GM12878 (cell line): Measurements from ENCODE around the gene TFF1. TPM values are rescaled to one million over a fixed set of nuclear protein-coding genes. Genes with fewer than 3 reads are reported as not detected.

Experiments used
- ATAC-seq: fragments of 200-7000 bp; cut with Tn5 transposase; 3 replicates; pipeline ENCODE4 v1.9.1; 2020; ENCODE audit warnings: mild to moderate bottlenecking, moderate library complexity
- BruUV-seq: library from RNA; stranded (reverse); fragments of 400-500 nt; replicated peaks from 2 replicates; lab custom pipeline; 2021; lab: Mats Ljungman, UMichigan
- CTCF ChIA-PET: fragments of 300-600 bp; sonication (Branson Sonifier 250); formaldehyde crosslinking; extraction: SDS; loops from one replicate; lab custom pipeline; 2021; ENCODE audit warnings: inconsistent platforms; lab: Yijun Ruan, JAX
- POLR2A ChIA-PET: fragments of 350-600 bp; formaldehyde crosslinking; extraction: SDS; loops from one replicate; lab custom pipeline; 2021; ENCODE audit warnings: inconsistent platforms; lab: Charles Lee
- RAD21 ChIA-PET: fragments of 300-600 bp; sonication (Branson Sonifier 250); formaldehyde crosslinking; loops from one replicate; lab custom pipeline; 2023; ENCODE audit warnings: antibody characterized with exemption; ENCODE audit not compliant: unreplicated experiment; lab: Charles Lee
- SMC1A ChIA-PET: fragments of 300-600 bp; sonication (Branson Sonifier 250); formaldehyde crosslinking; loops from one replicate; lab custom pipeline; 2023; ENCODE audit not compliant: unreplicated experiment, uncharacterized antibody; lab: Charles Lee
- DNase-seq: peaks from one replicate; pipeline ENCODE4 v3.0.0-alpha.2; 2011; ENCODE audit warnings: low read depth, low spot score
- FAIRE-seq: peaks from 3 replicates; lab custom pipeline; 2011; peaks lifted over from hg19 to GRCh38; lab: Jason Lieb, UNC
- H2AFZ ChIP-seq: 2 replicates; pipeline ENCODE4 v1.6.0; 2011; ENCODE audit warnings: low read depth, low read length, control low read depth; ENCODE audit not compliant: control insufficient read depth
- H3K27ac ChIP-seq: 2 replicates; pipeline ENCODE4 v1.5.1; 2011; ENCODE audit warnings: control low read depth; ENCODE audit not compliant: control insufficient read depth, insufficient read depth
- H3K27me3 ChIP-seq, 2 experiments: replicated peaks in 1 of 2; 2 replicates each; pipeline versions ENCODE4 v1.6.0 to v1.6.1; 2011; ENCODE audit warnings: low read length in 1 of 2; ENCODE audit not compliant: control insufficient read depth in 2 of 2, insufficient read depth in 2 of 2
- H3K36me3 ChIP-seq, 2 experiments: 2 replicates each; pipeline ENCODE4 v1.5.1; 2011; ENCODE audit warnings: low read length in 1 of 2; ENCODE audit not compliant: control insufficient read depth in 2 of 2, insufficient read depth in 2 of 2
- H3K4me1 ChIP-seq: 2 replicates; pipeline ENCODE4 v1.6.1; 2011; ENCODE audit warnings: mild to moderate bottlenecking, low read length, moderate library complexity, mixed read lengths; ENCODE audit not compliant: control insufficient read depth, insufficient read depth
- H3K4me2 ChIP-seq: 2 replicates; pipeline ENCODE4 v1.6.0; 2011; ENCODE audit warnings: control low read depth; ENCODE audit not compliant: control insufficient read depth, insufficient read depth
- H3K4me3 ChIP-seq: fragments of 200-600 bp; sonication (generic); 2 replicates; pipeline ENCODE4 v1.5.1; 2016
- H3K79me2 ChIP-seq: 2 replicates; pipeline ENCODE4 v1.6.0; 2011; ENCODE audit warnings: low read length; ENCODE audit not compliant: control insufficient read depth, insufficient read depth
- H3K9ac ChIP-seq: 2 replicates; pipeline ENCODE4 v1.8.0; 2011; ENCODE audit warnings: low read length, control low read depth, mixed read lengths; ENCODE audit not compliant: control insufficient read depth, insufficient read depth
- H3K9me3 ChIP-seq: replicated peaks from 3 replicates; pipeline ENCODE4 v1.5.1; 2011; ENCODE audit warnings: mild to moderate bottlenecking, low read length; ENCODE audit not compliant: control insufficient read depth, insufficient read depth
- H4K20me1 ChIP-seq: 2 replicates; pipeline ENCODE4 v1.6.0; 2011; ENCODE audit not compliant: control insufficient read depth, insufficient read depth
- ATF7 ChIP-seq: fragments of 450-650 bp; IDR thresholded peaks from 2 replicates; pipeline ENCODE4 v1.6.1; 2016; ENCODE audit warnings: low read depth, mild to moderate bottlenecking
- BHLHE40 ChIP-seq, 2 experiments: fragments of 450-650 bp in 1 of 2; IDR thresholded peaks; 2 replicates each; pipeline ENCODE4 v1.6.1; 2011 to 2017; ENCODE audit warnings: low read depth in 2 of 2, borderline replicate concordance in 1 of 2, improper control_type of control experiment in 1 of 2, low read length in 1 of 2, mild to moderate bottlenecking in 1 of 2
- CBX3 ChIP-seq: fragments of 200-600 bp; sonication (generic); IDR thresholded peaks from 2 replicates; pipeline ENCODE4 v1.6.1; 2016; ENCODE audit warnings: low read depth, borderline replicate concordance
- FOXK2 ChIP-seq: fragments of 450-650 bp; IDR thresholded peaks from 2 replicates; pipeline ENCODE4 v1.6.1; 2017; ENCODE audit warnings: mild to moderate bottlenecking, moderate library complexity
- LARP7 ChIP-seq: fragments of 450-650 bp; IDR thresholded peaks from 2 replicates; pipeline ENCODE4 v1.6.1; 2017; ENCODE audit warnings: mild to moderate bottlenecking
- MAX ChIP-seq: IDR thresholded peaks from 2 replicates; pipeline ENCODE4 v1.6.1; 2012; ENCODE audit warnings: low read depth, low read length, improper control_type of control experiment
- NKRF ChIP-seq: fragments of 450-650 bp; conservative IDR thresholded peaks from 2 replicates; pipeline ENCODE4 v1.6.1; 2017; ENCODE audit warnings: mild to moderate bottlenecking, moderate library complexity
- NR2F1 ChIP-seq: fragments of 450-650 bp; conservative IDR thresholded peaks from 2 replicates; pipeline ENCODE4 v1.6.1; 2017; ENCODE audit warnings: mild to moderate bottlenecking
- NRF1 ChIP-seq: conservative IDR thresholded peaks from 2 replicates; pipeline ENCODE4 v1.6.1; 2011; ENCODE audit warnings: mild to moderate bottlenecking, low read depth, low read length, improper control_type of control experiment
- PAX5 ChIP-seq: IDR thresholded peaks from 2 replicates; pipeline ENCODE4 v1.6.1; 2011; ENCODE audit warnings: low read depth, low read length, borderline replicate concordance
- PKNOX1 ChIP-seq: fragments of 450-650 bp; IDR thresholded peaks from 2 replicates; pipeline ENCODE4 v1.6.1; 2016; ENCODE audit warnings: mild to moderate bottlenecking
- POLR2A ChIP-seq: IDR thresholded peaks from 2 replicates; pipeline ENCODE4 v1.6.1; 2011; ENCODE audit warnings: low read depth, mild to moderate bottlenecking, low read length
- POU2F2 ChIP-seq: IDR thresholded peaks from 3 replicates; pipeline ENCODE4 v1.6.1; 2011; ENCODE audit warnings: low read depth, mild to moderate bottlenecking, low read length, borderline replicate concordance
- RAD51 ChIP-seq: fragments of 450-650 bp; IDR thresholded peaks from 2 replicates; pipeline ENCODE4 v1.6.1; 2016; ENCODE audit warnings: moderate library complexity, mild to moderate bottlenecking, inconsistent platforms
- TAF1 ChIP-seq: IDR thresholded peaks from 2 replicates; pipeline ENCODE4 v1.6.1; 2011; ENCODE audit warnings: mild to moderate bottlenecking, low read depth, low read length, borderline replicate concordance
- TARDBP ChIP-seq: IDR thresholded peaks from 2 replicates; pipeline ENCODE4 v1.6.1; 2016; ENCODE audit warnings: borderline replicate concordance
- TCF12 ChIP-seq: IDR thresholded peaks from 2 replicates; pipeline ENCODE4 v1.6.1; 2011; ENCODE audit warnings: low read depth, mild to moderate bottlenecking, low read length
- ZBTB4 ChIP-seq: fragments of 450-650 bp; formaldehyde crosslinking; IDR thresholded peaks from 2 replicates; pipeline ENCODE4 v1.4.0; 2022; ENCODE audit warnings: mild to moderate bottlenecking, moderate library complexity
- WGBS: methylation state at CpG from one replicate; pipeline ENCODE4 v1.1.6; 2016; ENCODE audit warnings: low lambda C conversion rate; ENCODE audit not compliant: insufficient replicate concordance, insufficient coverage; ENCODE audit errors: missing lambda C conversion rate; 5-methylcytosine and 5-hydroxymethylcytosine counted together
- in situ Hi-C: fragments of 300-500 bp; cut with MboI; formaldehyde crosslinking; loops from 9 replicates; pipeline ENCODE4 v1.14.3; 2018; ENCODE audit warnings: mixed read lengths
- intact Hi-C: fragments of 100-400 bp; cut with micrococcal nuclease; formaldehyde crosslinking; loops from one replicate; pipeline ENCODE4 v1.14.2; 2022; ENCODE audit not compliant: unreplicated experiment
- polyA plus RNA-seq, 11 experiments: library from polyadenylated mRNA; depleted of rRNA in 4 of 11; unstranded in 6 of 11; stranded (reverse) in 5 of 11; fragments of >200 nt; fragmentation: Nextera tagmentation in 4 of 11; fragmentation: Illumina TruSeq in 1 of 11; extraction: Ambion mirVana in 4 of 11; extraction: Trizol in 1 of 11; gene quantifications; 1 replicate in 1 of 11; 2 replicates in 10 of 11; pipeline versions ENCODE4 v1.2.1 to v1.2.3, GENCODE V29; 2011 to 2016; ENCODE audit warnings: inconsistent platforms in 2 of 11, missing spikeins in 2 of 11, low read depth in 1 of 11
- total RNA-seq, 4 experiments: library from RNA; depleted of rRNA in 3 of 4; stranded (reverse); fragments of >200 nt in 3 of 4; fragmentation: Illumina TruSeq in 1 of 4; extraction: Trizol in 1 of 4; gene quantifications; 2 replicates each; pipeline versions ENCODE4 v1.2.1 to v1.2.3, GENCODE V29; 2013 to 2021

Gene TFF1
- total and polyA plus RNA-seq, 10 of the 15 experiments (the other 5 are each of a cell fraction or from before 2014, with no cell fraction given), result 0.13 TPM; not detected in 9

GRCh38 chr21:42413093-42413492 lies 46.8 kb upstream of the TFF1 start (continued):
- TF ChIP-seq PKNOX1, result no peak

- no peak overlapping the region for H3K27ac ChIP-seq
- FAIRE-seq (no peak), ATAC-seq (no peak), DNase-seq (no peak)
- H2AFZ ChIP-seq, result no peak overlapping the region
- H3K4me2 ChIP-seq, result no peak overlapping the region
- ChIA-PET RAD21 (interaction anchor here (1.1 to 4.2 kb wide), 4 partner anchors 11 to 123 kb away, joined by 3 to 32 read pairs (median 6); no protein-coding TSS in a partner anchor), SMC1A (interaction anchor here (1.1 to 6.1 kb wide), 4 partner anchors 13 to 73 kb away, joined by 4 to 49 read pairs (median 8); no protein-coding TSS in a partner anchor), CTCF (interaction anchor here (1.0 kb wide), 1 partner anchor 12 kb away, joined by 5 read pairs; no protein-coding TSS in a partner anchor), POLR2A (interaction anchor here (2.3 to 5.4 kb wide), 2 partner anchors 10 to 19 kb away, joined by 12 to 34 read pairs; partner anchors contain the start of gene UBASH3A)
- BruUV-seq, result no TSS peak
- H3K4me3 ChIP-seq, result no peak overlapping the region
- peaks cover 47% of the 10 kb centered on the region for H3K4me1 ChIP-seq
- no peaks in the 10 kb centered on the region for H4K20me1 ChIP-seq
- no peaks in the 10 kb centered on the region for H3K79me2 ChIP-seq
- no peaks in the 10 kb centered on the region for H3K27me3 ChIP-seq
- H3K36me3 ChIP-seq, result no peaks in the 10 kb centered on the region
- no peak overlapping the region for H3K9ac ChIP-seq
- H3K9me3 ChIP-seq, result no peaks in the 10 kb centered on the region; the same call in 2 of the 3 replicates
- 71% methylated on average over 5 of the region's 5 CpGs for WGBS
- intact Hi-C loops, result no loop called here
- in situ Hi-C loops, result no loop called here
- TF ChIP-seq NKRF (no peak), TCF12 (0 out of 2 replicates have a peak, but pooled peaks have one; percentile 12), BHLHE40 (IDR thresholded peaks at IDR 0.05; ENCODE audit: borderline replicate concordance in 1 of 2, low read depth in 2 of 2, low read length in 1 of 2) (peak; percentile 72 to 86), ATF7 (no peak), ZBTB4 (no peak), LARP7 (no peak), TARDBP (no peak), POU2F2 (no peak), CBX3 (no peak), FOXK2 (no peak), TAF1 (no peak), MAX (no peak), RAD51 (no peak), POLR2A (no peak), NRF1 (no peak), NR2F1 (no peak), PAX5 (no peak)
Observed at GRCh38 chr21:42412636-42412933, 46.2 kb upstream of the TFF1 start.
